HG03439 (cell line): ENCODE measurements around the gene ARHGAP25.

ENCODE experiments used
- ATAC-seq: cut with Tn5 transposase; IDR thresholded peaks from one replicate; pipeline ENCODE4 v1.9.1; 2021; ENCODE audit warnings: mild to moderate bottlenecking, moderate library complexity; ENCODE audit not compliant: unreplicated experiment

Gene ARHGAP25

DNA sequence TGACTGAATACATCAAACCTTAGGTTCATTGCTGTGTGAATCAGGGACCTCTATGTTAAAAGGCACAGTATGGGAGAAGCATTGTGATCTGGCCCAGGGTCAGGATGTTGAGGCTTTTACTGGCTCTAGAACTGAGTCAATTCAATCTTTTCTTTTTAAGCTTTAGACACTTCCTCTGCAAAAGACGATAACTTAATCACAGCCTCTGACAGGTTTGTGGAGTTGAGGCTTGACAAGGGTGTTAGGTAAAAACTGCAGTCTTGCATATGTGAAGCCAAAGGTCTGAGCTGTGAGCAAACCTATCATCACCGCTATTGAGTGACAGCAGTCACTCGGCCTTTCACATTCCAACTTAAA lies 17.3 kb upstream of the ARHGAP25 start:
- no peak for ATAC-seq

DNA sequence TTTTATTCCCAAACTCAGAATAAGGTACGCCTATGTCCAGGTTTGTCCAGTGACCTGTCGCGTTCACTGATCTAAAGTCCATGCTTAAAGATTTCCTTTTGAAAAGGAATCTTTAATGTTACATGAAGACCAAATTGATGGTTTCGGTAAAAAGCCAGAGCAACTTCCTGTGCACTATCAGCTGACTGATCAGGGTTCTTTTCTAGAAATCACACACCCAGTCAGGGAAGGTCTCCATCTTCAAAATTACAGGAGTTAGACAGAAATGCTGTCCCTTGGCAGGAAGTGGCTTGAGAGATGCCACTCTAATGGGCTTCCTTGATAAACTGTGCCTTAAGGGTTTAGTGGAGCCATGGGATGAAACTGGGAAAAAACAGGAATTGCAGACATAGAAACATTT lies 14.7 kb upstream of the ARHGAP25 start:
- no peak for ATAC-seq

DNA sequence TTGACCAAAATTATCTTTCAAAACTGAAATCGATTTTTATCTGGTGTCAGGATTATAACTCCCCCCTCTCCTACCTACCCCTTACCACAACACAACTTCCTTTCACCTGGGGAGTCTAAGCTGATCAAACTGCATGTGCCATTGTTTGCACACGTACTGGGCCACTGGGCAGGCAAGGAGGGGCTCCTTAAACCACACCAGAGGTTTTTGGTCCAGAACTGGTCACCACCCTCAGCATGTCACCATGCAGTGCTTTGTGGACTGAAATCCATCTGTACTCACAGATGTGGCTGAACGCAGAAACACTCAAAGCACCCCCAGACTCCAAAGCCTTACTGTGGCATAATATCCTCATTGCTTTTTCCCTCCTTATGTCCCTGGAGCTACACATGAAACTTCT lies 13.9 kb upstream of the ARHGAP25 start:
- ATAC-seq, result no peak

DNA sequence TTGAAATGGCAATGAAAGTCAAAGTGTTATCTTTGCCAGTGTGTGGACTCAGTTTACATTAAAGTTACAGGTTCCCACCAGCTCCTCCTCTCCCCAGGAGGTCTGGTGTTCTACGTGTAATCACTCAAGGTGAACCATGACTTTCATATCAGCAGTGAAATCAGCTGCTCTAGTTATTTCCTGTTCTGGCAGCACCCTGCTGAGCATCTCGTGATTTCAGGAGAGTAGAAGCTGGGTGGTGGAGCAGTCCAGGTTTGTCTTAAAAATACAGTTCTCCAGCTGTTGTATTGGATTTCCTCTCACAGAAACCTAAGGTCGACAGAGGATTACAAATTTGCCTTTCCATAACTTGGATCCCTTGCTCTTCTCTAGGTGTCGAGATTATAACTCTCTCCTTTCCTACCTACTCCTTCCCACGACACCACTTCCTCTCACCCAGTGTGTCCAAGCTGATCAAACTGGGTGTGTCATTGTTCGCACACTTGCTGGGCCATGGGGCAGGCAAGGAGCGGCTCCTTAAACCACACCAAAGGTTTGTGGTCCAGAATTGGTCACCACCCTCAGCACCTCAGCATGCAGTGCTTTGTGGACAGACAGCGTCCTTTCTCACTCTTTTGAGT lies 13.0 kb upstream of the ARHGAP25 start:
- ATAC-seq, result peak; percentile 51

DNA sequence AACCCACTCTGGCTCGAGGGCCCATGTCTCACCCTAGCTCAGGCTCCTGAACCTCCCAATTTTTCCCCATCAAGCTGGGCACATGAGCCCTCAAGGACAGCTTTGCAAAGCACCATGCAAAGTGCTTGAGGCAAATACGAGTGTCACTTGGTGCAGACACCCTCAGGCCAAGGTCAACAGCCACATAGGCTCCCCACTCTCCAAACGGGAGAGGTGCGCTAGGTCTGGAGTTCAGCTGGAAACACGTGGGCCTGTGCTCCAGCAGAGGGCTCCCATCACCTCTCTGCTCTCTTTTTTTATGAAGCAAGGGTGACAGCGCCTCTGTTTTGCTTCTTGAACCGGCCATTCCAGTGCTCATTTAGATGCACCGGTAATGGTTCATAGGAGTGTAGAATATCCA lies 11.9 kb upstream of the ARHGAP25 start:
- no peak for ATAC-seq

DNA sequence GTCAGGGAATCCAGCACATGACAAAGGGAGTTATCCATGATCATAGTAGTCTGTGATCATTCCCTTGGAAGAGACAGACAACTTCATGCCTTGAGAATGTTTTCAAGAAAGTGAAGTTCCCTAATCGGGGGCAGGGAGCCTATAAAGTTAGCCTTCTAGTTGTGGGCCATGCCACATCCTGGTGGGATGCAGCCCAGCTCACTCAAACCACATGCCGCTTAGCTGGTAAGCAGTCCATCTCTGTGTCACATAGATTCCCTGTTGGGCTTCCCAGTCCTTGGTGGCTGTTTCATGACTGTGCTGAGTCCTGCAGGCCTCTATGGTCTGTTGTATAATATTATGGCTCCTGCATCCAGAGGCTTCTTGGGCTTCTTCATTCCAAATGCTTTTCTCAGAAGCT lies 11.4 kb upstream of the ARHGAP25 start:
- no peak for ATAC-seq

DNA sequence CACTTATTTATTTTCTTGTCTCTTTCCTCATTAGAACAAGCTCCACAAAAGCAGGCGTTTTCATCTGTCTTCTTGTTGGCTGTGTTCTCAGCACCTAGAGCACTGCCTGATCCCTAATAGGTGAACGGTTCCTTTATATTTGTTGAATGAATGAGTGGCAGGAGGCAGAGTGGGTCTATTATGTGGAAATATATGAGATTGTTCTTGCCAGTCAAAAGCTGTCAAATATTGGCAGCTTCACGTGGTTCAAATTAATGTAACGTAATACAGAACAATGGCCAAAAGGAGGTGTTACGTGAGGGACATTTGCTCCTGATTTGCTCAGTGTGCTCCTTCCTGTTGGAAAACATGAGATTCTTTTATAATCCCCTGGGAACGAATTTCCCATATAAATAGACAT lies 8.5 kb upstream of the ARHGAP25 start:
- no peak for ATAC-seq

DNA sequence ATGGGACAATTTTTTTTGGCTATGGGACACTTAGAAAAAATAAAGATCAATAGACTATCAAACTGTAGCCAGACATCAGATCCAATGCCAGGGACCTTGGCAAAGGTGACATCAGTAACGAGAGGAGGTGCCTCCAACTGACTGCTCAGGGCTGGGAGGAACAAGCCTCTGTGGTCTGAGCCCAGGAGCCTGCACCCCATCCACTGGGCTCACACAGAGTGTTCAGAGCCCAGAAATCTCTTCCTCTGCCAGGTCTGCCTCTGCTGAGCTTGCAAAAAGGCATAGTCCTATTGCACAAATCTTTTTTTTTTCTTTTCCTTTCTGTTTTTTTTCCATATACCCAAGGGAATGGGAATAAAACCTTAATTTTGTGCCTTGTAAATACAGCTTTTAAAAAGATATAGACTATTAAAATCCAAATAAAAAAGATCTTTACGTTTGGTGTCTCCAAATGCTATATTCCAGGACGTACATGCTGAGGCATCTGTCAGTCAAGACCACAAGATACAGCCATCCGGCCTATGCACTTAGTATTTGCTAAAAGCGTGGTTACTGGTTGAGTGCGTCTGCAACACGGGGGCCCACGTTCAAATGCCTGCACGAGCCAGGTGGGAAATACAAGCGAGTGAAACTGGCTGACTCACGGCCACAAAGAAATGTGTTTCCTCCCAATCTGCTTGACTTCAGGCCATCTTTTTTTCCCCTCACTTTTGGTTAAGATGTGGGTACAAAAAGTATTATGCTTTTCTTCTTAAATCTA lies 7.8 kb upstream of the ARHGAP25 start:
- ATAC-seq, result peak; percentile 94

DNA sequence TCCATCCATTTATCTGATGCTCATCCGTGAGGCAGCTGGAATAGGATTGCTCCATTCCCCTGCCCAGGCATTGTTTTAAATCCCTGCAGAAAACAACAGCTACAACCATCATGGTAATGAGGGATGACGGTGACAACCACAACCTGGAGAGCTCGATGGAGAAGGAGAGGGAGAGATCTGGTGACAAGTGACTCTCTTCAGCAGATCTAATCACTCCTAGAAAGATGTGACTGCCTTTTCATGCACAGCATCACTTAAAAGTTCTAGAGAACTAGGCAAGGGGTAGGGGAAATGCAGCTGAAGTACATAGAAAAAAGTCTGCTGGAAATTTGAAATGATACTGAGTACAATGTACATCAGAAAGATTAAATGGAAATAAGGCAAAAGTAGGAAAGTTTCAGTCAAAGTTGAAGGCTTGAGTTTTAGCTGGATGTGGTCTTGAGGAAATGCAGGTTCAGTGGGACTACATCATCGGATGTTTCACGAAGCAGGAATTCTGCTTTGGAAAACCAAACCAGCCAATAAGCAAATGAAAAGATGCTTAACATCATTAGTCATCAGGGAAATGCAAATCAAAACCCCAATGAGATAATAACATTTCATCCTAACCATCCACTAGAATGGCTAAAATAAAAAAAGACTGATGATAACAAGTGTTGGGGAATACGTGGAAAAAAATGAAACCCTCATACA lies 6.8 kb upstream of the ARHGAP25 start:
- ATAC-seq, result no peak

DNA sequence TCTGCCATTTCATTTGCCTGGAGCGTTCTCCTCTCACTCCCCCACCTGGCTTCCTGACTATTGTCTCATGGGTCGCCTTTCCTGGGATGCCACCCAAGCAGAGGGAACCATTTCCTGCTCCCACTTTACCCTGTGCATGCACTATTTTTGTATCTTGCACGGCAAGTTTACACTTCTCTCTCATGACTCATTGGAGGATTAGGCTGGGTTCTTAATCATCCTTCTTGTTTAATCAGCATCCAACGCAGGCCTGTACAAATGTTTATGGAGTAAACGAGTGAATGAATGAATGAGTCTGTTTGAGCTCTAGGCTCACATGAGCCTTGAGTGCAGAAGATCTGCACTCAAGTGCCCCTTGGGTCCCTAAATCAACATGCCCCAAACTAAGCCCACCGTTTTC lies 3.8 kb upstream of the ARHGAP25 start:
- no peak for ATAC-seq

DNA sequence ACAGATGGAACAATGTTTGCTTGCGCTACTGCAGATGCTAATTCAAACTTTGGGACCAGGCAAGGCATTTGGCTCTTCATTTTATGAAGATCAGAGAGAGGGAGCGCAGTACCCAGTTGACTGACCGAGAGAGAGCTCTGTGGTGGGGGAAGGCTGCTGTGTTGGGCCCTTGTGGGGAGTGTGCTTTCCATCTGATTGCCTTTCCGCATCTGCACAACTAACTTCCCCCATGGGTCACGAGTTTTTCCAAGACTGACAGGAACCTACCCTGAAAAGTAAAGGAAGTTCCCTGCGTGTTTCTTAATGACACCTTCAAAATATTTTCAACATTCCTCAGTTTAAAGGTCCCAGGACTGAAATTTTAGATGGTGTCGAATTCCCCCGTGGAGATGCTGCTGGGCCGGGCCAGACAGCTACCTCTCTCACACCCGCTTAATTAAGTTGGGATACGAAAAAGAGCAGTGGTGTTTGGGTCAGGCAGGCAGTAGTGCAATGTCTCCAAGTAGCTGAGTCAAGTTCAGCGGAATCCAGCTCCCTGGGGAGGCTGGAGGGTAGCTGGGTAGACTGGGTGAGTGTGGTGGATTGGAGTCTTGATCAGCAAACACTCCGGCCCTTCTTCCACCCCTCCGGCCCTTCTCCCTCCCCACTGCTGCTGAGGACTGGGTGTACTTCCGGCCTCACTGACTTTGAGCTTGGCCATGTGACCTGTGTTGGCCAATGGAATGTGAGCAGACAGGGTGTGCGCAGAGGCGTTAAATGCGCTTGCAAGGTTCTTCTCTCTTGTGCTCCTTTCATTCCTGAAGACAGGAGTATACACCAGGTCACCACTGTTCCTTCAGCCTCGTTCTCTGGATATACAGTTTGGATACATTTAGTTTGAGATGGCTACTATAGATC lies 2.3 kb upstream of the ARHGAP25 start:
- no peak for ATAC-seq

DNA sequence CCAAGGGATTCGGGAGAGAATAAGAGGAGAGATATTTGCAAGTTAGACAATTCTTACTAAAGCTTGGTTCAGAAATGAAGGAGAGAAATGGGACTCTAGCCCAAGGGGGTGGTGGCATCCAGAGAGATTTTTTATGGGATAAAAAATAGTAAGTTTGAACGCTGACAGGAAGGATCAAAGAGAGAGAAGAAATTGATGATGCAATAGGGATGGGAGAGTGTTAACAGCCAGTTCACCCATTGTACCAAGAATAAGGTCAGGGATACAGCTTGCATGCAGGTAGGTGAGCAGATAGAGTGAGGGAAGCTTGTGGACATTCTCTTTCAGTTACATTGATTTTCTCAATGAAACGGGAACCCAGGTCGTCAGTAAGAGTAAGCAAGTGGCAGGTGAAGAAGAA lies 1.2 kb upstream of the ARHGAP25 start:
- no peak for ATAC-seq

DNA sequence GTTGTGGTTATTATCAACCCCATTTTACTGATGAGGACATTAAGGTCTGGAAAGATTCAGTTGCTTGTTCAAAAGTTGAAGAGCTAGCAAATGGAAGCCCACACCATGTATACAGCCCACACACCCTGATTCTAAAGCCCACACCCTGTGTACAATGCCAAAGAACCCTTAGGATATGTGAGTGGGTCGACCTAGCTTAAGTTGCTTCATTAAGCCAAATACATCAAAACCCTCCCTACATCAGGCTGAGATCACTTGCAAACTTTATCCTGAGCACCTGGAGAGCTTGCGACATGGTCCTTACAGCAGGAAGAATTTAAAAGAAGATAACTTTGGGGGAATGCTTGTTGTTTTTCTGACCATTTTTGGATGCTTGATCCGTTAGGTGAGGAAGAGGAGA lies 435 bp upstream of the ARHGAP25 start:
- ATAC-seq, result no peak

DNA sequence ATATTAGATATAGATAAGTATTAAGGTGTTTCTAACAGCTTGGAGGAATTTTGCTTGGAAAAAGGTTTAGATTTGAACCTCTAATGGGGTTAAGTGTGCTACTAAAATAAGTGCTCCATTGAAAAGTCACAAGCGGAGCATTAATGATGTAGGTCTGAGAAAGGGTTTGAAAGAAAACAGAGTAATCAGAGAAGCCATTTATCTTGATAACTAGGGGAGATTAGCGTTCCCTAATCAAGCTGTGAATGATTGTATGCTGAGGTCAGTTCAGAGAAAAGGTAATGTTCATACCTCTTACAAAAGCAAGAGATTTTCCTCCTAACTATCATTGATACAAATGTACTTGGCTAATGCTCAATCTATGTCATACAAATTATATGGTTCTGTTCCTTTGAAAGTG lies 1.5 kb downstream of the ARHGAP25 start:
- ATAC-seq, result no peak

DNA sequence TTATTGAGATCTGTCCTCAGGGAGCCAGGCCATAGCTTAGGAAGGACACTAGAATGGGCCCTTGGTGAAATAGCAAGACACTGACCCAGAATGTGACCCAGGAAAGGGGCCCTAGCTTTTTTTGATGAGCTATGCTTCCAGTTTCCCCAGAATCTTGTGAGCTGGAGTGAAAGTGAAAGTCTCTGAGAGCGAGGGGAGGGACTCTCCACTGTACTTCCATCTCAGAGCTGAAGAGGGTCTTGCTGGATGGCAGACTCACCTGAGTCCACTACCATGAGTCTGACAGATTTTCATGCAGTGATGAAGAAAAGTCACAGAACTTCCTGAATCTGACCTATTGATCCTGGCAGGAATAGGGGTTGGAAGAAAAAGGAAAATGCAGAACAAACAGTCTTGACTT lies 3.1 kb downstream of the ARHGAP25 start:
- ATAC-seq, result no peak

DNA sequence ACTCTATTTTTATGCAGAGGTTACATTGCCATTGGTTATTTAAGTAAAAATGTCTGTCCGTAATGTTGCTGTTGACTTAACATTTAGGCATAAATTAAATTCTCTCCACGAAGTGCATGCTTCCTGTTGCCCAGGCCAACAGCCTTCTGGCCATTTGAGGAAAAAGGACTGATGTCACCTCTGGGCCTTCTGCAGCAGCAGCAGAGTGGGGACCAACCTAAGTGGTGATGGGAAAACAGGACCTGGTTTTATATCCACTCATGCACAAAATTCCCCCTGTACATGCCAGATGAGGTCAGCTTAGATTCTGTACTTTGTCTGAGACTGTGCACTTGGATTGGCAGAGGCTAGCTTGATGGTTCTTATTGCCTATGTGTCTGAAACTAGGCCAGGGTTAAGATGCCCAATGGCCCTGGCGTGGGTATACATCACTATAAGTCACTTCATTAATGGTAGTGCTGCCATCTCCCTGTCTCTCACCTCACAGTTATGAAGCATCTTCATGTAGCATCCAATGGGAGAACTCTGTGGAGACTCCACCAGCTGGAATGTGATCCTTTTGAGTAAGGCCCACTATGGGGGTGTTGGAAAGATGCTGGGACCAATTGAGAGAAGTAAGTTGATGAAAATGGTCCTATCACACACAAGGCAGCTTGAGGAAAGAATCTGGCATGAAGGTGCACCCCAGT lies 4.4 kb downstream of the ARHGAP25 start:
- ATAC-seq, result no peak

DNA sequence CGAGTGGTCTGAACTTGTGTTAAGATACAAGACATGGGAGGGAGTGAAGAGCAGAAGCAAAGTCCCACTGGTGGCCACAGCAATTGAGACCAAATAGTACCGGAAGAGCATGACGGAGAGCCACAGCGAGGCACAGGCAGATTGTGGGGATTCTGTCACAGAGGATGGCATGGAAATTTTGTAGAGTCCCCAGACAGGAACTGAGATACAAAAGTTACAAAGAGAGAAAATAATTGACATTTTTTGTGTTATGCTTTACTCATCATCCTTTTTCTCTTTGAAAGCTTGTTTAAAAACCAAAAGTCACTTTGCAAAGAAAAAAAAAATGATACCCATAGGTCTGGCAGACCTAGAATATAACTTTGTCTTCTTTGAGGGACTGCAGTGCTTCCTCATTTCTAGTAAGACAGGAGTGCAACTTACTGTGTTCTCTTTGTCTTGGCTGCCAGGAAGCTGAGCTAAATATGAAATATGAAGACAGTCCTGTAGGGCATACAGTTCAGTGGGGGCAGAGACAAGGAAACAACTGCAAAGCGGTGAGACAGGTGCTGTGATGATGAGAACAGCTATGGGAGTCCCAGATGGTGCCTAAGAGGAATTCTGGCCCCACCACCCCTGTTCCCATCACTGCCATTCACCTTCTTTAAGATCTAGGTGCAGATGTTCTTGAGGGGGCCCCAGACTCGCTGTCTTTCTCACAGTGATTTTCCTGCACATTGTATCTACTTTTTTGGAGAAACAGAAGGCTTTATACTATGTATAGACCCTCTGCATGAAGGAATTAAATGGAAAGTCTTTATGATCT lies 5.2 kb downstream of the ARHGAP25 start:
- no peak for ATAC-seq

DNA sequence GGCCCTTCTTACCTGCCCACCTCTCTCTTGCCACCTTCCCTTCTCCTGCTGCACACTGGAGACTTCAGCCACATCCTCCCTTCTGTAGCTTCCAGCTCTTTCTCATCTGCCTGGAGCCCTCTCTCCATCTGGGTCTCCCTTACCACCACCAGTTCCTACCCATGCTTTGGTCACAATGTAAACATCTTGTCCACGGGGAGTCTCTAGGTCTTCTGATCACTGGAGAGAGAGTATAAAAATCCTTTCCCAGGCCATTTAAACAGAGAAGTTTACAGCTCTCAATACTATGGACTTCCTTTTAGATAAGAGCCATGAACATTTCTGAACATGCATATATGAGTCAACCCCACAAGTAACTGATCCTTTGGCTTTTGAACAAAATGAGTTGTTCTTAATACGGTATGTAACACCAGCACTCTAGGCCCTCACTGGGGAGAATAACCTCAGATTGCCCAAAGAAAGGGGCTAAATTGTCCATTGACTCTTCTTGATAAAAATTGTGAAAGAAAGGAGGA lies 5.8 kb downstream of the ARHGAP25 start:
- no peak for ATAC-seq

DNA sequence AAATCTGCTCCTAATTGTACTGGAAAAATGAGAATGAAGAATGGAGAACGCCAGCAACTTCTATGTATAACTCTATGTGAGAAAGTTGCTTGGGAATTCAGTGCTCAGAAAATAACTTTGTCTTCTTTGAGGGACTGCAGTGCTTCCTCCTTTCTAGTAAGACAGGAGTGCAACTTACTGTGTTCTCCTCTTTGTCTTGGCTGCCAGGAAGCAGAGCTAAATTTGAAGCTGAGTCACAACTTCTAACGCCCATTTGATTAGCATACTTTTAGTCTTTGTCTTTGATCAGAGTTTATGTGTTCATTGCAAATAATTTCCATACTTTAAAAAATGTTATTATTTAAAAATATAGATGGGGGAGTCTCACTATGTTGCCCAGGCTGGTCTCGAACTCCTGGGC lies 6.6 kb downstream of the ARHGAP25 start:
- no peak for ATAC-seq

DNA sequence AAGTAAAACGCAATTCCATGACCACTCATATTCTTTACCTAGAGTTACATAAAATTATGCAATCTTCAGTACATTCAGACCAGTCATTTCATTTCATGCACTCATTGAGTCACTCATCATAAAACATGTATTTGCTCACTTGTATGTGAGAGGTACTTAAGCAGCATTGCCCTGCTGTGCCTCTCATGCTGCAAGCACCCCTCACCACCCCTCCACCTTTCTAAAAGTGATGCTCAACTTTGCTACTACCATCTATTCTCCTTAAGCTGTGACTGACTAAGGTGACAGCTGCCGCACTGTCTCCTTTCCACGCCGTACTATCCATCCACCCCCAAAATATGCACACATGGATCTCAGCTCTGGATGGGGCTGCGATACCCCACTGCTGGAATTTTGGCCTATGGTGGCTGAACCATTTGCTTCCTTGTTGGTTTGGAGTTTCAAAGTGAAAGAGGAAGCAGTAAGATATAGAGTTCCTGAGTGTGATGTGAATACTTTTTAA lies 7.2 kb downstream of the ARHGAP25 start:
- no peak for ATAC-seq
